ENCODE results near the gene SFI1. TPM values are rescaled to one million over a fixed set of nuclear protein-coding genes. Genes with fewer than 3 reads are reported as not detected.

The SFI1 gene
- total and polyA plus RNA-seq, 2 of the 8 experiments (the other 6 are each of a cell fraction or from before 2014, with no cell fraction given), result 10.4 to 30.1 TPM

GRCh38 chr22:31628362-31628761 lies 132.0 kb downstream of the SFI1 start:
- H3K9ac ChIP-seq (replicated peaks in 1 of 4; ENCODE audit: extremely low read depth in 1 of 4, low read depth in 3 of 4, low read length in 3 of 4), result no peak overlapping the region
- H3K36me3 ChIP-seq (ENCODE audit: control insufficient read depth in 2 of 4, insufficient read depth in 4 of 4, low read length in 3 of 4), result no peaks in the 10 kb centered on the region
- WGBS, 2 experiments (ENCODE audit: extremely low coverage in 1 of 2, insufficient coverage in 1 of 2, insufficient read length in 1 of 2, insufficient replicate concordance in 2 of 2, low coverage in 1 of 2, low lambda C conversion rate in 2 of 2, missing lambda C conversion rate in 1 of 2), result 70% methylated on average over 1 of the region's 1 CpG; no CpG with 5 or more reads in 1 of the 2 experiments
- H3K4ac ChIP-seq (replicated peaks; ENCODE audit: insufficient read length, low read depth, low read length), result no peak overlapping the region
- H3K4me1 ChIP-seq (replicated peaks in 1 of 4; ENCODE audit: control insufficient read depth in 3 of 4, insufficient read depth in 4 of 4, low read length in 3 of 4), result peaks cover 5 to 52% (median 37%) of the 10 kb centered on the region in 4 experiments
- H3K18ac ChIP-seq (ENCODE audit: extremely low read depth, low read length), result no peak overlapping the region
- H3K14ac ChIP-seq (ENCODE audit: insufficient read length), result no peak overlapping the region
- FAIRE-seq (no peak), DNase-seq (ENCODE audit: low read depth in 1 of 2, low spot score in 2 of 2) (no peak)
- ChIA-PET CTCF (ENCODE audit: partially characterized antibody) (interaction anchor here (1.0 to 2.2 kb wide), 6 partner anchors 11 to 342 kb away, joined by 3 to 6 read pairs (median 4); no protein-coding TSS in a partner anchor), POLR2A (ENCODE audit: partially characterized antibody) (interaction anchor here (1.0 kb wide), 1 partner anchor 8 kb away, joined by 3 read pairs; no protein-coding TSS in a partner anchor)
- H3K79me1 ChIP-seq (ENCODE audit: low read depth, low read length), result peaks cover 51% of the 10 kb centered on the region
- no peak overlapping the region for H2AK5ac ChIP-seq (ENCODE audit: low read depth, low read length)
- H3K4me2 ChIP-seq (ENCODE audit: insufficient read depth in 1 of 2, low read depth in 2 of 2, low read length in 2 of 2), result no peak overlapping the region
- no peak overlapping the region for H4K91ac ChIP-seq (replicated peaks; ENCODE audit: insufficient read length, low read length)
- H4K20me1 ChIP-seq (replicated peaks in 1 of 2; ENCODE audit: control insufficient read depth in 1 of 2, insufficient read depth in 2 of 2, low read length in 2 of 2), result peaks cover 18 to 46% of the 10 kb centered on the region in 2 experiments
- H3K79me2 ChIP-seq (ENCODE audit: control insufficient read depth in 1 of 2, insufficient read depth in 2 of 2, low read length in 2 of 2), result peaks cover 0 to 71% of the 10 kb centered on the region in 2 experiments; a peak in 2 of 4 replicates
- H4K5ac ChIP-seq (ENCODE audit: insufficient read length, low read depth, low read length), result no peak overlapping the region
- no peak overlapping the region for H3K23ac ChIP-seq (ENCODE audit: insufficient read length)
- TF ChIP-seq ZNF274 (IDR thresholded peaks at IDR 0.05; ENCODE audit: borderline replicate concordance, extremely low read depth, low read length) (no peak), ATF2 (IDR thresholded peaks at IDR 0.05; ENCODE audit: low read length) (no peak), SP1 (IDR thresholded peaks at IDR 0.05; ENCODE audit: low read depth, low read length) (no peak), RAD21 (IDR thresholded peaks at IDR 0.05 in 1 of 2, conservative IDR thresholded peaks at IDR 0.05 in 1 of 2; ENCODE audit: low read depth in 2 of 2, low read length in 2 of 2) (no peak), ASH2L (IDR thresholded peaks at IDR 0.05; ENCODE audit: low read length) (no peak), CTCF (IDR thresholded peaks at IDR 0.05; ENCODE audit: control extremely low read depth in 1 of 3, insufficient read depth in 1 of 3, low read depth in 1 of 3, low read length in 3 of 3) (no peak)
- H2BK5ac ChIP-seq (ENCODE audit: low read depth, low read length), result no peak overlapping the region
- no peak overlapping the region for H3K56ac ChIP-seq (replicated peaks; ENCODE audit: insufficient read length, low read depth, low read length)
- no peaks in the 10 kb centered on the region for H3K27me3 ChIP-seq (replicated peaks in 1 of 4; ENCODE audit: control insufficient read depth in 3 of 4, extremely low read depth in 1 of 4, insufficient read depth in 3 of 4, low read length in 3 of 4)
- H3K23me2 ChIP-seq (ENCODE audit: low read depth, low read length), result peaks cover 14% of the 10 kb centered on the region; the same call in 1 of the 2 replicates
- no peak overlapping the region for H3K4me3 ChIP-seq (ENCODE audit: extremely low read depth in 1 of 4, insufficient read depth in 2 of 4, low read depth in 3 of 4, low read length in 4 of 4)
- H2BK12ac ChIP-seq (ENCODE audit: low read depth, low read length), result no peak overlapping the region
- no peak overlapping the region for H3K27ac ChIP-seq (ENCODE audit: low read depth, low read length)
- no peaks in the 10 kb centered on the region for H3K9me3 ChIP-seq (ENCODE audit: insufficient read depth in 2 of 2, low read depth in 1 of 2, low read length in 1 of 2)
- no peak overlapping the region for H2BK15ac ChIP-seq (ENCODE audit: low read length)
- H2AFZ ChIP-seq (ENCODE audit: low read length), result no peak overlapping the region
- peak overlapping the region; percentile 21; the same call in 1 of the 2 replicates for H2BK20ac ChIP-seq (ENCODE audit: low read length)
- H4K8ac ChIP-seq (ENCODE audit: extremely low read depth, insufficient read depth, low read length), result no peak overlapping the region; the same call in 1 of the 2 replicates
- H2BK120ac ChIP-seq (replicated peaks; ENCODE audit: low read depth, low read length), result no peak overlapping the region
